HL-60 (cell line): Measurements from ENCODE around the gene LRMDA.

Experiments
- DNase-seq, 2 experiments: peaks; one replicate each; pipeline ENCODE4 v3.0.0-alpha.2; 2010 to 2020; ENCODE audit warnings: low read depth in 1 of 2, low spot score in 1 of 2
- H3K27ac ChIP-seq: fragments of 250-450 bp; sonication (Bioruptor Pico); replicated peaks from 2 replicates; pipeline ENCODE4 v1.5.1; 2020; ENCODE audit warnings: mild to moderate bottlenecking, moderate library complexity
- H3K27me3 ChIP-seq: fragments of 250-450 bp; sonication (Bioruptor Pico); 2 replicates; pipeline ENCODE4 v1.5.1; 2021; ENCODE audit warnings: mild to moderate bottlenecking, moderate library complexity; ENCODE audit not compliant: insufficient read depth, poor library complexity, severe bottlenecking
- H3K4me3 ChIP-seq: replicated peaks from 2 replicates; pipeline ENCODE4 v1.5.1; 2011; ENCODE audit warnings: mild to moderate bottlenecking, control low read depth, low read length; ENCODE audit not compliant: insufficient read depth
- CTCF ChIP-seq: IDR thresholded peaks from one replicate; pipeline ENCODE4 v1.5.1; 2011; ENCODE audit warnings: low read length, control low read depth, inconsistent platforms; ENCODE audit not compliant: insufficient read depth
- GABPA ChIP-seq: IDR thresholded peaks from 2 replicates; pipeline ENCODE4 v1.6.1; 2012; ENCODE audit warnings: low read depth
- POLR2AphosphoS5 ChIP-seq: IDR thresholded peaks from 2 replicates; pipeline ENCODE4 v1.6.1; 2012; ENCODE audit warnings: low read depth
- REST ChIP-seq: IDR thresholded peaks from 2 replicates; pipeline ENCODE4 v1.6.1; 2012; ENCODE audit warnings: low read depth; ENCODE audit not compliant: insufficient replicate concordance
- SPI1 ChIP-seq: IDR thresholded peaks from 2 replicates; pipeline ENCODE4 v1.6.1; 2012; ENCODE audit warnings: low read depth, mild to moderate bottlenecking, borderline replicate concordance

LRMDA gene

GRCh38 chr10:76111404-76111803, 680.0 kb downstream of the LRMDA start:
- DNase-seq = no peak
- H3K27me3 ChIP-seq = no peaks in the 10 kb centered on the region
- no peak overlapping the region for H3K27ac ChIP-seq
- no peak overlapping the region for H3K4me3 ChIP-seq
- no peak for TF ChIP-seq SPI1
- no peak for TF ChIP-seq CTCF
- no peak for TF ChIP-seq GABPA
- TF ChIP-seq POLR2AphosphoS5 = no peak
- no peak for TF ChIP-seq REST

GRCh38 chr10:76111986-76112825, 680.8 kb downstream of the LRMDA start:
- Histone ChIP-seq H3K4me3 (no peak overlapping the region), H3K27me3 (no peaks in the 10 kb centered on the region), H3K27ac (no peak overlapping the region)
- TF ChIP-seq GABPA (no peak), REST (no peak), SPI1 (no peak), CTCF (no peak), POLR2AphosphoS5 (no peak)
- no peak for DNase-seq

- Histone ChIP-seq H3K27ac (no peak overlapping the region), H3K27me3 (no peaks in the 10 kb centered on the region), H3K4me3 (no peak overlapping the region)
- TF ChIP-seq GABPA (no peak), CTCF (no peak), REST (no peak), POLR2AphosphoS5 (no peak), SPI1 (no peak)
- no peak for DNase-seq
Measured at GRCh38 chr10:76112826-76113150, 681.4 kb downstream of the LRMDA start.
